ENCODE results near the gene CST3. TPM values are rescaled to one million over a fixed set of nuclear protein-coding genes. Genes with fewer than 3 reads are reported as not detected.

CST3 gene
- total RNA-seq, 1 donor from 2014 or later = not detected

DNA sequence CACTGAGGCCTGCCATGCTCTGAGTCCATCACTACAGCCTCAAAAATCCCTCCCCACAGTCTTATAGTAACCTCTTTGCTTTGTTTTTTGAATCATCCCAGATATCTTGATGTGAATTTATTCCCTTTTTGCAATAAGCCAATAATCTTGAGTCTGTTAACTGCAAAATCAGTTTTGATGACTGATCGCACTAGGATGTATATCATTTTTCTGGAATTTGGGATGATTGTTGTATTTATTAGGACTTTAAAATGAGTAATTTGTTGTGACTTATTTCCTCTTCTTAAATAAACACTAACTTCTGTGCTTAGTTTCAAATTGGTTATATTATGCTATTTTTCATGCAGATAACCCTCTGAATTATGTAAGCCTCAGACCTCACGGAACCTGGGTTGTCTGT, 45.5 kb upstream of the CST3 start:
- CTCF ChIA-PET = interaction anchor here (1.6 kb wide), 1 partner anchor 14 kb away, joined by 3 read pairs; no protein-coding TSS in a partner anchor
- Mint-ChIP-seq H3K4me3 (no peak overlapping the region), H3K9me3 (no peaks in the 10 kb centered on the region), H3K27ac (no peak overlapping the region), H3K36me3 (ENCODE audit: low read depth) (no peaks in the 10 kb centered on the region), H3K4me1 (no peaks in the 10 kb centered on the region), H3K27me3 (peaks cover 3% of the 10 kb centered on the region)
- POLR2A ChIA-PET = no interaction called here
- intact Hi-C loops (cut with micrococcal nuclease) = no loop called here
- TF ChIP-seq CTCF (IDR thresholded peaks at IDR 0.05) = no peak
- DNase-seq = no peak
- ATAC-seq (ENCODE audit: low read depth) = no peak

DNA sequence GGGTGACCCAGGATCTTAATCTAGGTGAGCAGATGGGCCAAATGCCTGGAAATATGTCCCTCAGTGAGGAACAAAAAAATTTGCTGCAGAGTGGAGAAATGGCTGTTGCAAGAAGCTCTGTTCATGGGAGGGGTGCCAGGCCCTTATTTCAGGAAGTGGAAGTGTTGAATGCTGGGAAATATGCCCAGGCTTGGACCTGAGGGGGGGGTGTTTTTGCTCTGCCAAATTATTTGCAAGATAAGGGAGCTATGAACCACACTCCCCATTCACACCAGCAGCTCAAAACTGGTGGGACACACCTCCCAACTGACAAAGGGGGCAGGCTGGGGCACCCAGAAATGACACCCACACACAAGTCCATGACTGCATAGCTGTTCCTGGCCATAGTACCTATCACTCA, 42.4 kb upstream of the CST3 start:
- no peak for TF ChIP-seq CTCF (IDR thresholded peaks at IDR 0.05)
- H3K4me1 Mint-ChIP-seq = no peaks in the 10 kb centered on the region
- H3K27ac Mint-ChIP-seq = no peak overlapping the region
- no peak overlapping the region for H3K4me3 Mint-ChIP-seq
- H3K9me3 Mint-ChIP-seq = no peaks in the 10 kb centered on the region
- CTCF ChIA-PET = no interaction called here
- DNase-seq (no peak), ATAC-seq (ENCODE audit: low read depth) (no peak)
- intact Hi-C loops (cut with micrococcal nuclease) = no loop called here
- H3K27me3 Mint-ChIP-seq = peaks cover 3% of the 10 kb centered on the region
- POLR2A ChIA-PET = no interaction called here
- H3K36me3 Mint-ChIP-seq (ENCODE audit: low read depth) = no peaks in the 10 kb centered on the region

DNA sequence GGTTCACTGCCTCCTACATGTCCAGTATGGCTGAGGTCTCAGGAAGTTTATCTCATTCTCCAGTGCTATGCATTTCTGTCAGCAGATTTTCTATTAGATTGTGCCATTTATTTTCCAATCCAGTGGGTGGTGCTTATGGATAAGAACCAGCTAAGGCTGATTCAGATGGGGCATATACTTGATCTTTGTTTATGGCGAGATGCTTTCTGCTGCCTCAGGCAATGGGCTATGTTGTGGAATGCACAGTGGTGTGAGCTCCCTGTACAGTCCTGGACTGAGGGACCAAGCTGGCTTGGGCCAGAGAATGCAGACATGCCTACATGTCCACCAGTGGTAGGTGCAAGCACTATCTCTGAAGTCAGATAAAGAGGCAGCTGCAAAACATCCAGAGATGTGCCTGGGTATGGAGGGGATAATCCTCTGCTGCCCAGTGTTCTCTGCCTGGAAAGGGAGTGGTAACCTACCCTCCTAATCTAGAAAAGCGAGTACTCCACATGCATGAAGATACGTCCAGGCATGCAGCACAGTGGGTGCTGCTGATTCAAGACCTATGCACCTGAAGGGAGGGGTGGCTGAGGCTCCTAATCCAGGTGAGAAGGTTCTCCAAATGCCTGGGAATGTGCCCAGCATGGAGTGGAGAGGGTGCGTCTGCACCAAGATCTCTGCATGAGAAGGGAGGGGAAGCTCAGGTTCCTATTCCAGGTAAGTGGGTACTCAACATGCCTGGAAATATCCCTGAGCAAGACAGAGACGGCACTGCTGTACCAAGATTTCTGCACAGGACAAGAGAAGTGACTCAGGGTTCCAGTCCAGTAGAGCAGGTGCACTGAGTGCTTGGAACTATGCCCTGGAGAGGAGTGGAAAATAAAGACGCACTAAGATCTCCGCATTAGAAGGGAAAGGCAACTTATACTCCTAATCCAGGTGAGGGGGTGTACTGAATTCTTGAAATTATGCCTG, 41.7 kb upstream of the CST3 start:
- Mint-ChIP-seq H3K27ac (no peak overlapping the region), H3K9me3 (no peaks in the 10 kb centered on the region), H3K36me3 (ENCODE audit: low read depth) (no peaks in the 10 kb centered on the region), H3K27me3 (peaks cover 3% of the 10 kb centered on the region), H3K4me3 (no peak overlapping the region), H3K4me1 (no peaks in the 10 kb centered on the region)
- no peak for DNase-seq
- intact Hi-C loops (cut with micrococcal nuclease) = no loop called here
- no peak for ATAC-seq (ENCODE audit: low read depth)
- ChIA-PET CTCF (no interaction called here), POLR2A (no interaction called here)
- TF ChIP-seq CTCF (IDR thresholded peaks at IDR 0.05) = no peak

- CTCF ChIA-PET = no interaction called here
- H3K4me3 Mint-ChIP-seq = no peak overlapping the region
- no peaks in the 10 kb centered on the region for H3K9me3 Mint-ChIP-seq
- no peak overlapping the region for H3K27ac Mint-ChIP-seq
- no peaks in the 10 kb centered on the region for H3K36me3 Mint-ChIP-seq (ENCODE audit: low read depth)
- H3K27me3 Mint-ChIP-seq = no peaks in the 10 kb centered on the region
- intact Hi-C loops (cut with micrococcal nuclease) = no loop called here
- POLR2A ChIA-PET = no interaction called here
- no peak for TF ChIP-seq CTCF (IDR thresholded peaks at IDR 0.05)
- no peaks in the 10 kb centered on the region for H3K4me1 Mint-ChIP-seq
- DNase-seq (no peak), ATAC-seq (ENCODE audit: low read depth) (no peak)
Measured at GRCh38 chr20:23673209-23673608, 35.5 kb upstream of the CST3 start.

DNA sequence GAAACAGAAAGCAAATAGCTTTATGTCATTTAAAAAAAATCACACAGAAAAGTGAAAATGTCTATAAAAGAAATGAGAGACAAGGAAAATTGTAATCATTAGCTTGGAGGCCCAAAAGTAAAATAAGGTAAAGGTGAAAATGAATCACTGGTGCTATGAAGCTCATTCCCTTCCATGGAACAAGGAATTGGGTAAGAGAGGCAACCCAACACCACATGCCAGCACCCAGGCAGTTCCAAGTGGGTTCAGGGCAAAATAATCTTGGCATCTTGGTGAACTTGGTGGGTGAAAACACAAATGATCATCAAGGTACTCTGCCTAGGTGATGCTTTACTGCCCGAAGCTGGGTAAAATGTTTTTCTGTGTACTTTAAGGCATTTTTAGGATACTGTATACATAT, 34.4 kb upstream of the CST3 start:
- no peaks in the 10 kb centered on the region for H3K27me3 Mint-ChIP-seq
- no peaks in the 10 kb centered on the region for H3K4me1 Mint-ChIP-seq
- H3K36me3 Mint-ChIP-seq (ENCODE audit: low read depth) = no peaks in the 10 kb centered on the region
- intact Hi-C loops (cut with micrococcal nuclease) = no loop called here
- ChIA-PET POLR2A (no interaction called here), CTCF (no interaction called here)
- H3K9me3 Mint-ChIP-seq = no peaks in the 10 kb centered on the region
- DNase-seq (no peak), ATAC-seq (ENCODE audit: low read depth) (no peak)
- no peak overlapping the region for H3K4me3 Mint-ChIP-seq
- no peak for TF ChIP-seq CTCF (IDR thresholded peaks at IDR 0.05)
- H3K27ac Mint-ChIP-seq = no peak overlapping the region
